Stimulated activated CD4-positive, alpha-beta T cell treated with anti-CD3 and anti-CD28 coated beads, Interleukin-12 subunit alpha, Interleukin-12 subunit beta, amount 100 ng/mL, for 48 hours (primary cell): ENCODE measurements around the gene TOLLIP.
"Not testable (repeated sequence)": the region's sequence is repeated elsewhere in the genome, so short reads cannot be mapped to it uniquely, and the experiment has no call there.

ENCODE experiments used
- DNase-seq, 3 donors: peaks; one replicate each; pipeline ENCODE4 v3.0.0-alpha.2; 2020; ENCODE audit warnings: low read depth in 2 of 3, low spot score in 1 of 3

TOLLIP gene

DNA sequence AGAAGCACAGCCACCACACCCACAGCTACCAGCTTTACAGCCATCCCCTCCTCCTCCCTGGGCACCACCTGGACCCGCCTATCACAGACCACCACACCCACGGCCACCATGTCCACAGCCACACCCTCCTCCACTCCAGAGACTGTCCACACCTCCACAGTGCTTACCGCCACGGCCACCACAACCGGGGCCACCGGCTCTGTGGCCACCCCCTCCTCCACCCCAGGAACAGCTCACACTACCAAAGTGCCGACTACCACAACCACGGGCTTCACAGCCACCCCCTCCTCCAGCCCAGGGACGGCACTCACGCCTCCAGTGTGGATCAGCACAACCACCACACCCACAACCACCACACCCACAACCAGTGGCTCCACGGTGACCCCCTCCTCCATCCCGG is 59.0 kb downstream of the TOLLIP start:
- not testable (repeated sequence) for DNase-seq

DNA sequence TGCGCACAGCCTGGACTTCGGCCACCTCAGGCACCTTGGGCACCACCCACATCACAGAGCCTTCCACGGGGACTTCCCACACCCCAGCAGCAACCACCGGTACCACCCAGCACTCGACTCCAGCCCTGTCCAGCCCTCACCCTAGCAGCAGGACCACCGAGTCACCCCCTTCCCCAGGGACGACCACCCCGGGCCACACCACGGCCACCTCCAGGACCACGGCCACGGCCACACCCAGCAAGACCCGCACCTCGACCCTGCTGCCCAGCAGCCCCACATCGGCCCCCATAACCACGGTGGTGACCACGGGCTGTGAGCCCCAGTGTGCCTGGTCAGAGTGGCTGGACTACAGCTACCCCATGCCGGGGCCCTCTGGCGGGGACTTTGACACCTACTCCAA is 60.5 kb downstream of the TOLLIP start:
- not testable (repeated sequence) for DNase-seq

DNA sequence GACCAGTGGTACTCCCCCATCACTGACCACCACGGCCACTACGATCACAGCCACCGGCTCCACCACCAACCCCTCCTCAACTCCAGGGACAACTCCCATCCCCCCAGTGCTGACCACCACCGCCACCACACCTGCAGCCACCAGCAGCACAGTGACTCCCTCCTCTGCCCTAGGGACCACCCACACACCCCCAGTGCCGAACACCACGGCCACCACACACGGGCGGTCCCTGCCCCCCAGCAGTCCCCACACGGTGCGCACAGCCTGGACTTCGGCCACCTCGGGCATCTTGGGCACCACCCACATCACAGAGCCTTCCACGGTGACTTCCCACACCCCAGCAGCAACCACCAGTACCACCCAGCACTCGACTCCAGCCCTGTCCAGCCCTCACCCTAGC is 62.4 kb downstream of the TOLLIP start:
- not testable (repeated sequence) for DNase-seq

DNA sequence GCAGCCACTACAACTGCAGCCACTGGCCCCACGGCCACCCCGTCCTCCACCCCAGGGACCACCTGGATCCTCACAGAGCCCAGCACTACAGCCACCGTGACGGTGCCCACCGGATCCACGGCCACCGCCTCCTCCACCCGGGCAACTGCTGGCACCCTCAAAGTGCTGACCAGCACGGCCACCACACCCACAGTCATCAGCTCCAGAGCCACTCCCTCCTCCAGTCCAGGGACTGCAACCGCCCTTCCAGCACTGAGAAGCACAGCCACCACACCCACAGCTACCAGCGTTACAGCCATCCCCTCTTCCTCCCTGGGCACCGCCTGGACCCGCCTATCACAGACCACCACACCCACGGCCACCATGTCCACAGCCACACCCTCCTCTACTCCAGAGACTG is 63.1 kb downstream of the TOLLIP start:
- not testable (repeated sequence) for DNase-seq

DNA sequence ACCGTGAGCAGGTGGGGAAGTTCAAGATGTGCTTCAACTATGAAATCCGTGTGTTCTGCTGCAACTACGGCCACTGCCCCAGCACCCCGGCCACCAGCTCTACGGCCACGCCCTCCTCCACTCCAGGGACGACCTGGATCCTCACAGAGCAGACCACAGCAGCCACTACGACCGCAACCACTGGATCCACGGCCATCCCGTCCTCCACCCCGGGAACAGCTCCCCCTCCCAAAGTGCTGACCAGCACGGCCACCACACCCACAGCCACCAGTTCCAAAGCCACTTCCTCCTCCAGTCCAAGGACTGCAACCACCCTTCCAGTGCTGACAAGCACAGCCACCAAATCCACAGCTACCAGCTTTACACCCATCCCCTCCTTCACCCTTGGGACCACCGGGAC is 63.7 kb downstream of the TOLLIP start:
- not testable (repeated sequence) for DNase-seq

DNA sequence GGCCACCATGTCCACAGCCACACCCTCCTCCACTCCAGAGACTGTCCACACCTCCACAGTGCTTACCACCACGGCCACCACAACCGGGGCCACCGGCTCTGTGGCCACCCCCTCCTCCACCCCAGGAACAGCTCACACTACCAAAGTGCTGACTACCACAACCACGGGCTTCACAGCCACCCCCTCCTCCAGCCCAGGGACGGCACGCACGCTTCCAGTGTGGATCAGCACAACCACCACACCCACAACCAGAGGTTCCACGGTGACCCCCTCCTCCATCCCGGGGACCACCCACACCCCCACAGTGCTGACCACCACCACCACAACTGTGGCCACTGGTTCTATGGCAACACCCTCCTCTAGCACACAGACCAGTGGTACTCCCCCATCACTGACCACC is 64.9 kb downstream of the TOLLIP start:
- not testable (repeated sequence) for DNase-seq

DNA sequence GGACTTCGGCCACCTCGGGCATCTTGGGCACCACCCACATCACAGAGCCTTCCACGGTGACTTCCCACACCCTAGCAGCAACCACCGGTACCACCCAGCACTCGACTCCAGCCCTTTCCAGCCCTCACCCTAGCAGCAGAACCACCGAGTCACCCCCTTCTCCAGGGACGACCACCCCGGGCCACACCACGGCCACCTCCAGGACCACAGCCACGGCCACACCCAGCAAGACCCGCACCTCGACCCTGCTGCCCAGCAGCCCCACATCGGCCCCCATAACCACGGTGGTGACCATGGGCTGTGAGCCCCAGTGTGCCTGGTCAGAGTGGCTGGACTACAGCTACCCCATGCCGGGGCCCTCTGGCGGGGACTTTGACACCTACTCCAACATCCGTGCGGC is 65.9 kb downstream of the TOLLIP start:
- not testable (repeated sequence) for DNase-seq

DNA sequence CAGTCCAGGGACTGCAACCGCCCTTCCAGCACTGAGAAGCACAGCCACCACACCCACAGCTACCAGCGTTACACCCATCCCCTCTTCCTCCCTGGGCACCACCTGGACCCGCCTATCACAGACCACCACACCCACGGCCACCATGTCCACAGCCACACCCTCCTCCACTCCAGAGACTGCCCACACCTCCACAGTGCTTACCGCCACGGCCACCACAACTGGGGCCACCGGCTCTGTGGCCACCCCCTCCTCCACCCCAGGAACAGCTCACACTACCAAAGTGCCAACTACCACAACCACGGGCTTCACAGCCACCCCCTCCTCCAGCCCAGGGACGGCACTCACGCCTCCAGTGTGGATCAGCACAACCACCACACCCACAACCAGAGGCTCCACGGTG is 66.7 kb downstream of the TOLLIP start:
- DNase-seq, result not testable (repeated sequence)

DNA sequence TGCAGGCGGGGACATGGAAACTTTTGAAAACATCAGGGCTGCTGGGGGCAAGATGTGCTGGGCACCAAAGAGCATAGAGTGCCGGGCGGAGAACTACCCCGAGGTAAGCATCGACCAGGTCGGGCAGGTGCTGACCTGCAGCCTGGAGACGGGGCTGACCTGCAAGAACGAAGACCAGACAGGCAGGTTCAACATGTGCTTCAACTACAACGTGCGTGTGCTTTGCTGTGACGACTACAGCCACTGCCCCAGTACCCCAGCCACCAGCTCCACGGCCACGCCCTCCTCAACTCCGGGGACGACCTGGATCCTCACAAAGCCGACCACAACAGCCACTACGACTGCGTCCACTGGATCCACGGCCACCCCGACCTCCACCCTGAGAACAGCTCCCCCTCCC is 67.1 kb downstream of the TOLLIP start:
- no peak for DNase-seq

DNA sequence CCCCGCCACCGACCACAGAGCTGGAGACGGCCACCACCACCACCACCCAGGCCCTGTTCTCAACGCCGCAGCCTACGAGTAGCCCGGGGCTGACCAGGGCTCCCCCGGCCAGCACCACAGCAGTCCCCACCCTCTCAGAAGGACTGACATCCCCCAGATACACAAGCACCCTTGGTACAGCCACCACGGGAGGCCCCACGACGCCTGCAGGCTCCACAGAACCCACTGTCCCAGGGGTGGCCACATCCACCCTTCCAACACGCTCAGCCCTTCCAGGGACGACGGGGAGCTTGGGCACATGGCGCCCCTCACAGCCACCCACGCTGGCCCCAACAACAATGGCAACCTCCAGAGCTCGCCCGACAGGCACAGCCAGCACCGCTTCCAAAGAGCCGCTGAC is 67.7 kb downstream of the TOLLIP start:
- DNase-seq, result no peak

DNA sequence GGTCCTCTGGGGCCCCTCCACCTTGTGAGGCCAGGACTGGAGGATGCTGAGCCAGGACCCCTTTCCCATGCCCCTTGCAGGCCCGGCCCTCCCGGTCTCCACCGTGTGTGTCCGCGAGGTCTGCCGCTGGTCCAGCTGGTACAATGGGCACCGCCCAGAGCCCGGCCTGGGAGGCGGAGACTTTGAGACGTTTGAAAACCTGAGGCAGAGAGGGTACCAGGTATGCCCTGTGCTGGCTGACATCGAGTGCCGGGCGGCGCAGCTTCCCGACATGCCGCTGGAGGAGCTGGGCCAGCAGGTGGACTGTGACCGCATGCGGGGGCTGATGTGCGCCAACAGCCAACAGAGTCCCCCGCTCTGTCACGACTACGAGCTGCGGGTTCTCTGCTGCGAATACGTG is 68.7 kb downstream of the TOLLIP start:
- no peak for DNase-seq

DNA sequence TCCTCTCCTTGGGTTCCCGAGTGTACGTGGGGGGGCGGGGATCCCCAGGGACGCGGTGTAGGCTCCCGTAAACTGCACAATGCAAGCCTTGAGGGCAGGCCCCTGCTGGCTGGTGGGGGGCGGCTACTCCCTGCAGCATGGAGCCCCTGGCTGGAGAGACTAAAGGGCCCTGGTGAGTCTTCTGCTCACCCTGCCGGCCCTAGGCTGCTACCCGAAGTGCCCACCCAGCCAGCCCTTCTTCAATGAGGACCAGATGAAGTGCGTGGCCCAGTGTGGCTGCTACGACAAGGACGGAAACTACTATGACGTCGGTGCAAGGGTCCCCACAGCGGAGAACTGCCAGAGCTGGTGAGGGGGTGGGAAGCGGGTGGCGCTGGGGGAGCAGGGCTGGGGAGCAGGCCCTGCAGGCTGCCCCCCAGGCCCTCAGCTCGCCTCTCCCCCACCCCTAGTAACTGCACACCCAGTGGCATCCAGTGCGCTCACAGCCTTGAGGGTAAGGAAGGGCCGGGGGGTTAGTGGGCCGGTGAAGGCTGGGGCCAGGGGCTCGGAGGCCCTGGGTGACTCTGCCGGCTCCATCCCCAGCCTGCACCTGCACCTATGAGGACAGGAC is 69.7 kb downstream of the TOLLIP start:
- no peak for DNase-seq

DNA sequence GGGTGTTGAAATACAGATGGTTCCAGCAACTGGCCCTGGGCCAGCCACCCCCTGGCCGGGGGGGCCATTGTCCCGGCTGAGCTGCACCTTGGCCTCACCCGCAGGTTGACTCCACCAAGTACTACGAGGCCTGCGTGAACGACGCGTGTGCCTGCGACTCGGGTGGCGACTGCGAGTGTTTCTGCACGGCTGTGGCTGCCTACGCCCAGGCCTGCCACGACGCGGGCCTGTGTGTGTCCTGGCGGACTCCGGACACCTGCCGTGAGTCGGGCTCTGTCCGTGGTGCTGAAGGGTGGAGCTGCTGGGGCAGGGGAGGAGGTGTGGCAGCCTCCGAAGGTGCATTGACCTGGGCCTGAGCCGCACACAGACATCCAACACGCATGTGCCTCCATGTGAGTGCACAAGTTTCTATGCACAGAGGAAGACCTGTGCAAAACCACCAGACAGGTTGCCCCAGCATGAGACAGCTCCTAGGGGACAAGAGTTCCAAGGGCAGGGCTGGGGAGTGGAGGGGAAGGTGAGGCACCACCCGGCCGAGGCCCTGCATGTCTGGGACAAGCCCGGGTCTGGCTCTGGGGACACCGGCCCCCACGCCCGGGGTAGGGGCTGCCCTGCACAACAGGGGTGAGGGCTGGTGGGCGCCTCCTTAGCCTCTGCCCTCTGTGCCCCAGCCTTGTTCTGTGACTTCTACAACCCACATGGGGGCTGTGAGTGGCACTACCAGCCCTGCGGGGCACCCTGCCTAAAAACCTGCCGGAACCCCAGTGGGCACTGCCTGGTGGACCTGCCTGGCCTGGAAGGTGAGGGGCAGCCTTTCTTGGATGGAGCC is 70.5 kb downstream of the TOLLIP start:
- no peak for DNase-seq

DNA sequence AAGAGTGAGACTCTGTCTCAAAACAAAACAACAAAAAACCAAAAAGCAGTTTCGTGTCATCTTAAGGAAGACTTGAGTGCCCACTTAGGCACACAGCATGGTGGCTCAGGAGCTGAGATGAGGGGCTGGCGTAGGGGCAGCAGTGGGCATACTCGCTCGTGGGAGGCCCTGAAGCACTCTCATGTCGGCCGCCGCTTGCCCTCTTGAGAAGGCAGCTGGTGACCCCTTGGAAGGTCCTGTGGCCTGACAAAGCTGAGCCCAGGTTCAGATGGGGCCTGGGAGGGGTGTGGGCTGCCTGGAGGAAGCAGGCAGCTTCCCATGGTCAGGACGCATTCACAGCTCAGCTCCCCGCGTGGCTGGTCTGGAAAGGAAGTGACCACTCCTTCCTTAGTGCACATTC is 71.6 kb downstream of the TOLLIP start:
- DNase-seq, result no peak

DNA sequence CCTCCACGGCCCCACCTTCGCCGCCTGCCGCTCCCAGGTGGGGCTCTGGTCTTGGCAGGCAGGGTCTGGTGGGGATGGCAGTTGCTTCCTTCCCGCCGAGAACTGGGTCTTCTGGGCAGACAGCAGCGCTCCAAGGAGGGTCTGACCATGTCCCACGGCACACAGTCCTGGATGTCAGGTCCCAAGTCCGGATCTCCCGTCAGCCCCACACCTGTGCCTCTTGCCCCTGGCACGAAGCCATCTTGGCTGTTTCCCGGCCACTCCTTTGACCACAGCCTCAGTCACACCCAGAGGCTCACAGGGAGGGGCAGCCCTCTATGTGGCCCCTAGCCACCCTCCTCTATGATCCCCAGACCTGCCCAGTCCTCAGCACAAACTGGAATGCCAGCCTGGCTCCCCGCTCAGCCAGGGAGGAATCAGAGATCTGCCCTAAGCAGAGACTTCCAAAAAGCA is 72.3 kb downstream of the TOLLIP start:
- DNase-seq, result no peak

DNA sequence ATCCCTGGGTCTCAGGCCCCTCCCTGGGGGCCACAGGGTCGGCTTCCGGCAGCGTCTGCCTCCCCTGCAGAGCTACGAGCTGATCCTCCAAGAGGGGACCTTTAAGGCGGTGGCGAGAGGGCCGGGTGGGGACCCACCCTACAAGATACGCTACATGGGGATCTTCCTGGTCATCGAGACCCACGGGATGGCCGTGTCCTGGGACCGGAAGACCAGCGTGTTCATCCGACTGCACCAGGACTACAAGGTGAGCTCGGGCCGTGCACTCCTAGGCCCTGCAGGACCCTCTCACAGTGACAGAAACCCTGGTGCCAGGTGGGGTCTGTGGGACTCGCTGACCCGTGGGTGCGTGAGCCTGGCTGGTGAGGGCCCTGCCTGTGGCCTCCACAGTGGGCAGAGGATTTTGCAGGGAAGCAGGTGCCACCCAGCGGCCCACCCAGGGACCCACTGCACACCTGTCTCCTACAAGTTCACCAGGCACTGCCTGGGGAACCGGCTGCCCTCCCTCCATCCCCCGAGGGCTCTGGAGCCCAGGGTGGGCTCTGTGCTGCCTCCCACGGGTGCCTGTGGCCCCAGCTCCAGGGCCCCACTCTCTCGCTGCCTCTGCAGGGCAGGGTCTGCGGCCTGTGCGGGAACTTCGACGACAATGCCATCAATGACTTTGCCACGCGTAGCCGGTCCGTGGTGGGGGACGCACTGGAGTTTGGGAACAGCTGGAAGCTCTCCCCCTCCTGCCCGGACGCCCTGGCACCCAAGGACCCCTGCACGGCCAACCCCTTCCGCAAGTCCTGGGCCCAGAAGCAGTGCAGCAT is 72.9 kb downstream of the TOLLIP start:
- DNase-seq, result no peak

DNA sequence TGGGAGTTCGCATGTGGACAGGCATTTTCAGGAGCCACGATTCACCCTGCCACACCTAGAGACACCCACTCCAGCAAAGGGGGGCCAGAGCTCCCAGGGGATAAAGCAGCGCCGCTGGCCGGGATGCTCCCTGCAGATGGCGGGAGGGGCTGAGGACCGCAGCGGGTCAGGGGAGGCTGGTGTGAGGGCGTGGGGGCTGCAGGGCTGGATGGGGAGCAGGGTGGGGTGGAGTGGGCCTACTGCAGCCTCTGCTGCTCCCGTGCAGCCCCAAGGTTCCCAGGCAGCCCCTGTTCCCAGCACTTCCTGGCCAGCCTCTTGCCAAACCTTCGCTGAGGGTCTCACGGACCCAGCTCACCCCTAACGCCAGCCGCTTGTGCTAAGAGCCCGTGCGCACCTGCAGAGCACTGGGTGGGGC is 73.5 kb downstream of the TOLLIP start:
- DNase-seq, result no peak

DNA sequence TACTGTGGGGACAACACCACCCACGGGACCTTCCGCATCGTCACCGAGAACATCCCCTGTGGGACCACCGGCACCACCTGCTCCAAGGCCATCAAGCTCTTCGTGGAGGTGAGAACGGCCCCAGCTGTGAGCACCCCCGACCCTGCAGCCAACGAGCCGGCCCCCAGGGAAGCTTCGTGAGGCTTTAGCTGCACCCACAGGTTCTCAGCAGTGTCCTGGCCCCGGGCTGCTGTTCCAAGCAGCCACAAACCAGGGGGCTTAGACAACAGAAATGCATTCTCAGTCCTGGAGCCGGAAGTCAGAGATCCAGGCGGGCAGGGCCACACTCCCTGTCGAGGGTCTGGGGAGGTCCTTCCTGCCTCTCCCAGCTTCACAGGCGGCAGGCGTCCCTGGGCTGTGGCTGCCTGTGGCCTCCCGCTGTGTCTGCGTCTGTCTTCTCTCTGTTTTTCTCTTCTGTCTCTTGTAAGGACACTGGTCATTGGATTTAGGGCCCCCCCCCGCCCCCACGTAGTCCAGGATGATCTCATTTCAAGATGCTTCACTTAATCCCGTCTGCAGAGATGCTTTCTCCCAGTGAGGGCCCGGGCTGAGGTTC is 74.0 kb downstream of the TOLLIP start:
- no peak for DNase-seq

DNA sequence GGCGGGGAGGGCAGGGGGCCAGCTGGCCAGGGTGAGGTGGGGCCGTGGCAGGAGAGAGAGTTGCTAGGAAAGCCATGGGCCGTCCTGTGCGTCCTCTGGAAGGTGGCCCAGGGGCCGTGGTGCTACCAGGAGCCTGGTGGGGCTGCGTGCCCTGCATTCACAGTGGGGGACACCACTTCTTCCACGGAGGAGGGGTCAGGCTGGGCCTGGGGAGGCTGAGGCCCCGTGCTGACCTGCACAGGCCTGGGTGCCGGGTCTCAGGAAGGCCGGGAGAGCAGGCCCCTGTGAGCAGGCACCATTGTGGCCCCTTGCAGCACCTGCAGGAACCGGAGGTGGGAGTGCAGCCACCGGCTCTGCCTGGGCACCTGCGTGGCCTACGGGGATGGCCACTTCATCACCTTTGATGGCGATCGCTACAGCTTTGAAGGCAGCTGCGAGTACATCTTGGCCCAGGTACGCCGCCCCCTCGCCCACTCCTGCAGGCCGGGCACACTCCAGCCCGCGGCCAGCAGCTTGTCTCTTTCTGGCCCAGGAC is 74.6 kb downstream of the TOLLIP start:
- DNase-seq, result no peak

DNA sequence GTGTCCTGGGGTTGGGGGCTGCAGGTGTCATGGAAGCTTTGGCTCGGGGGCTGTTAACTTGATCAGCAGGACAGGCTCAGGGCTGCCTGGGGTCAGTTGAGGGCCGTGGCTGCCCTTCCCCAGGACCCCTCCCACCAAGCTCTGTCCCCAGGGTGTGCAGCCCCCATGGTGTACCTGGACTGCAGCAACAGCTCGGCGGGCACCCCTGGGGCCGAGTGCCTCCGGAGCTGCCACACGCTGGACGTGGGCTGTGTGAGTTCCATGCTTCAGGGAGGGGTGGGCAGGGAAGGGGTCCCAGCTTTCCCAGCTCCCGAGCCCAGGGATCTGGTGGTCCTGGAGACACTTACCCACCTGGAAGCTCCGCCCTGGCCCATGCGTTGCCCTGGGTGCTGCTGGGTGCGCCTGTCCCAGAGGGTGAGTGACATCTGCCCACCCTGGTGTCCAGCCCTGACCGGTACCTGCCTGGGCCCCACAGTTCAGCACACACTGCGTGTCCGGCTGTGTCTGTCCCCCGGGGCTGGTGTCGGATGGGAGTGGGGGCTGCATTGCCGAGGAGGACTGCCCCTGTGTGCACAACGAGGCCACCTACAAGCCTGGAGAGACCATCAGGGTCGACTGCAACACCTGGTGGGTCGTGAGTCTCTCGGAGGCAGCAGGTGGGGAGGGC is 75.2 kb downstream of the TOLLIP start:
- DNase-seq, result no peak
